A549 (cell line): ENCODE measurements around the gene AFF3.

Source experiments
- CEBPB ChIP-seq, 2 experiments: fragments of >200 bp in 1 of 2; sonication (Bioruptor Twin) in 1 of 2; formaldehyde crosslinking in 1 of 2; IDR thresholded peaks; 2 replicates each; pipeline ENCODE4 v1.6.1; 2012 to 2016
- CHD2 ChIP-seq: fragments of 150-350 bp; IDR thresholded peaks from 2 replicates; pipeline ENCODE4 v1.6.1; 2014; ENCODE audit warnings: low read length; ENCODE audit not compliant: partially characterized antibody
- ESRRA ChIP-seq: fragments of 150-350 bp; IDR thresholded peaks from 2 replicates; pipeline ENCODE4 v1.6.1; 2014; ENCODE audit warnings: mild to moderate bottlenecking, low read length, borderline replicate concordance
- HOXB13 ChIP-seq: fragments of 250-450 bp; sonication (Bioruptor Pico); IDR thresholded peaks from 2 replicates; pipeline ENCODE4 v1.5.0; 2020; ENCODE audit warnings: low read depth, mild to moderate bottlenecking, moderate library complexity
- NFE2L2 ChIP-seq: fragments of 150-350 bp; conservative IDR thresholded peaks from 2 replicates; pipeline ENCODE4 v1.6.1; 2014; ENCODE audit warnings: low read length
- NR3C1 ChIP-seq: fragments of >200 bp; sonication (Bioruptor Twin); formaldehyde crosslinking; IDR thresholded peaks from 3 replicates; pipeline ENCODE4 v1.6.1; 2017
- POLR2A ChIP-seq: IDR thresholded peaks from 2 replicates; pipeline ENCODE4 v1.6.1; 2012; ENCODE audit warnings: mild to moderate bottlenecking, low read length
- SMC3 ChIP-seq: fragments of >200 bp; sonication (Bioruptor Twin); formaldehyde crosslinking; IDR thresholded peaks from 3 replicates; pipeline ENCODE4 v1.6.1; 2018; ENCODE audit warnings: inconsistent platforms
- TF ChIP-seq, protein P1 (sequence below): fragments of >200 bp; sonication (Bioruptor Twin); formaldehyde crosslinking; IDR thresholded peaks from 3 replicates; pipeline ENCODE4 v1.5.1; 2016
- TF ChIP-seq, protein P2 (sequence below): IDR thresholded peaks from 2 replicates; pipeline ENCODE4 v1.6.1; 2012
- TF ChIP-seq, protein P3 (sequence below): fragments of 250-450 bp; sonication (Bioruptor Pico); IDR thresholded peaks from 2 replicates; pipeline ENCODE4 v1.5.0; 2021; ENCODE audit warnings: mild to moderate bottlenecking, moderate library complexity, borderline replicate concordance

DNA sequence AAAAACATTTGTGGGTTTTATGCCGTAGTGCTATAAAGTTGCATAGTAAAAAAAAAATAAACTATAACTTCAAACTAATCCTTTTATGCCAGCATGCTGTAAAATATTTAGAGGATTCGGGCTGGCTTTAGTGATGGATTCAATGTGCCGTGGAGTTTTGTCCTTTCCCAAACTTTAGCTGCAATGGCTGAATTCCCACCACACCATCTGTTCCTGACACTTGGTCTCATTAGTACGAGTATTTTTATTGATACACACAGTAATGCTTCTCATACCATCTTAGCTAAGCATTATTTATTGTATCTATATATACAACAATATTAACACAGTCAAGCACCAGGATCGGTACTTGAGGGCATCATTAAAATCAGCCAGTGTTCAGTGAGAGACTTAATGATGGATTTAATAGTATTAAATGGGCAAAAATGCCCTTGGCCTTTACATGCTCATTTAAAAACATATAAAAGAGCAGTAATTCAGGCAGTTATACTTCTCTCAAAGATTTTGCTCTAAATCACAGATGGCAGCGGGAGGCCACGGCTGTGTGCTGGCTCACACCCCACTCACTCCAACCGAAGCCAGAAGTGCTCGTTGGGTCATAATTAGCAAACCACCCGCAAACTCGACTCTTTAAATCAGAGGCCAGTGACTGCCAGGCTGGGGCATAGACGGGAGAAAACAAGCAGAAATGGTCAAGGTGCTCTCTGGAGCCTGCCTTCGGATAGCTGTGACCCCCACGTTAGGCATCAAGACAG lies 355.6 kb downstream of the AFF3 start:
- no peak for TF ChIP-seq SMC3
- TF ChIP-seq, protein P1, sequence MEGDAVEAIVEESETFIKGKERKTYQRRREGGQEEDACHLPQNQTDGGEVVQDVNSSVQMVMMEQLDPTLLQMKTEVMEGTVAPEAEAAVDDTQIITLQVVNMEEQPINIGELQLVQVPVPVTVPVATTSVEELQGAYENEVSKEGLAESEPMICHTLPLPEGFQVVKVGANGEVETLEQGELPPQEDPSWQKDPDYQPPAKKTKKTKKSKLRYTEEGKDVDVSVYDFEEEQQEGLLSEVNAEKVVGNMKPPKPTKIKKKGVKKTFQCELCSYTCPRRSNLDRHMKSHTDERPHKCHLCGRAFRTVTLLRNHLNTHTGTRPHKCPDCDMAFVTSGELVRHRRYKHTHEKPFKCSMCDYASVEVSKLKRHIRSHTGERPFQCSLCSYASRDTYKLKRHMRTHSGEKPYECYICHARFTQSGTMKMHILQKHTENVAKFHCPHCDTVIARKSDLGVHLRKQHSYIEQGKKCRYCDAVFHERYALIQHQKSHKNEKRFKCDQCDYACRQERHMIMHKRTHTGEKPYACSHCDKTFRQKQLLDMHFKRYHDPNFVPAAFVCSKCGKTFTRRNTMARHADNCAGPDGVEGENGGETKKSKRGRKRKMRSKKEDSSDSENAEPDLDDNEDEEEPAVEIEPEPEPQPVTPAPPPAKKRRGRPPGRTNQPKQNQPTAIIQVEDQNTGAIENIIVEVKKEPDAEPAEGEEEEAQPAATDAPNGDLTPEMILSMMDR = no peak
- TF ChIP-seq CEBPB (IDR thresholded peaks at IDR 0.05) = no peak
- TF ChIP-seq CHD2 = no peak
- TF ChIP-seq, protein P2, sequence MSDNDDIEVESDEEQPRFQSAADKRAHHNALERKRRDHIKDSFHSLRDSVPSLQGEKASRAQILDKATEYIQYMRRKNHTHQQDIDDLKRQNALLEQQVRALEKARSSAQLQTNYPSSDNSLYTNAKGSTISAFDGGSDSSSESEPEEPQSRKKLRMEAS = no peak
- TF ChIP-seq, protein P3, sequence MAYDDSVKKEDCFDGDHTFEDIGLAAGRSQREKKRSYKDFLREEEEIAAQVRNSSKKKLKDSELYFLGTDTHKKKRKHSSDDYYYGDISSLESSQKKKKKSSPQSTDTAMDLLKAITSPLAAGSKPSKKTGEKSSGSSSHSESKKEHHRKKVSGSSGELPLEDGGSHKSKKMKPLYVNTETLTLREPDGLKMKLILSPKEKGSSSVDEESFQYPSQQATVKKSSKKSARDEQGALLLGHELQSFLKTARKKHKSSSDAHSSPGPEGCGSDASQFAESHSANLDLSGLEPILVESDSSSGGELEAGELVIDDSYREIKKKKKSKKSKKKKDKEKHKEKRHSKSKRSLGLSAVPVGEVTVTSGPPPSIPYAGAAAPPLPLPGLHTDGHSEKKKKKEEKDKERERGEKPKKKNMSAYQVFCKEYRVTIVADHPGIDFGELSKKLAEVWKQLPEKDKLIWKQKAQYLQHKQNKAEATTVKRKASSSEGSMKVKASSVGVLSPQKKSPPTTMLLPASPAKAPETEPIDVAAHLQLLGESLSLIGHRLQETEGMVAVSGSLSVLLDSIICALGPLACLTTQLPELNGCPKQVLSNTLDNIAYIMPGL (CRISPR knock-in tag) = no peak
- TF ChIP-seq ESRRA = no peak
- no peak for TF ChIP-seq NR3C1
- no peak for TF ChIP-seq POLR2A
- TF ChIP-seq NFE2L2 = no peak
- no peak for TF ChIP-seq HOXB13 (CRISPR knock-in tag)
